NCI-H1105 (cell line): ENCODE data around the gene IL1RAPL1.

Source experiments
- DNase-seq: peaks from one replicate; lab custom pipeline; 2025; lab: John Stamatoyannopoulos, UW

IL1RAPL1 gene

DNA sequence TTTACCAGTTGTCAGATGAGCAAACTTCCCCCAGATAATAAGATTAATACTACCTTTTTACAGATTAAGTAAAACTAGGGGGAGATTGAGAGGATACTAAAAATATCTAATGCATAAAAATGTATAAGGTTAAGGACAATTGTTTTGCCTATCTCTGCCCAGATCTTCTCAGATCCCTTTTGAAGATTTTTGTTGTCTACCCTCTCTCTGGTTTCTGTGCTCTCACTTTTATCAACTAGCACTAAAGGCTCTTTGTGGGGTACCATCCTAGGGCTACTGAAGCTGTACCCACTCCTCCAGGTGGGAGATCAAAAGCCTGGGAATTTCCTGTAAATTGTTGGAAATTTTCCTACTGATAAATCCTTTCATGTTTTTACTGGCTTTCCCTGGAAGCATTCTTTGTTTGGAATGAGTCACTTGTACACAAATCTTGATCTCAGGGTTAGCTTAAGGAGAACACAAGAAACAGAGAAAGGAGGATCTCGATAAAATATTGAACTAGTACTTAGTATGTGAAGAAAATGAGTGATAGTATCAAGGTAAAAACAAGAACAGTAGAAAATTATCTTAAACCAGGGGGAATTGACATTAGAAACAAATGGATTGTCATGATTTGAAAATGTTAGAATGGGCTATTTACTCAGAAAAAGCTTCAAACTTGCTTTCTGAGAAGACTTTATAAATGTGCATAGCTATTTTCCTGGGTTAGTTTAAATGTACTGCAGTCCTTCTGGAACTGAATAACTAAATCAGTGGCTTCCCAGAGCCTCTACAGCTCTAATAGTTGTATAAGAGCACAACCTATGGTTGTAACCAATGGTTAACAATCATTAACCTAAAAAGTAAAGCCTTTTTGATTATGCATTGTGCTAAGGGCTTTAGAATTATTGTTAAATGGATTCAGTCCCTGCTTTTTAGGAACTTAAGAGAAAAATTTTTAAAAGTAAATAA lies 948.2 kb downstream of the IL1RAPL1 start:
- no peak for DNase-seq

DNA sequence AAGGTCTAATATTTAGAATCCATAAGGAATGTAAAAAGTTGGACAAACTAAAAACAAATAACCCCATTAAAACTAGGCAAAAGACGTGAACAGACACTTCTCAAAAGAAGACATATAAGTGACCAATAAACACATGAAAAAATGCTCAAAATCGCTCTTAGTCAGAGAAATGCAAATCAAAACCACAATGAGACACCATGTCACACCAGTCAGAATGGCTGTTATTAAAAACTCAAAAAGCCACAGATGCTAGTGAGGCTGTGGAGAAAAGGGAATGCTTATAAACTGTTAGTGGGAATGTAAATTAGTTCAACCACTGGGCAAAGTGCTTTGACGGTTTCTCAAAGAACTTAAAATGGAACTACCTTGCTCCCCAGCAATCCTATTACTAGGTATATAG lies 953.8 kb downstream of the IL1RAPL1 start:
- no peak for DNase-seq

DNA sequence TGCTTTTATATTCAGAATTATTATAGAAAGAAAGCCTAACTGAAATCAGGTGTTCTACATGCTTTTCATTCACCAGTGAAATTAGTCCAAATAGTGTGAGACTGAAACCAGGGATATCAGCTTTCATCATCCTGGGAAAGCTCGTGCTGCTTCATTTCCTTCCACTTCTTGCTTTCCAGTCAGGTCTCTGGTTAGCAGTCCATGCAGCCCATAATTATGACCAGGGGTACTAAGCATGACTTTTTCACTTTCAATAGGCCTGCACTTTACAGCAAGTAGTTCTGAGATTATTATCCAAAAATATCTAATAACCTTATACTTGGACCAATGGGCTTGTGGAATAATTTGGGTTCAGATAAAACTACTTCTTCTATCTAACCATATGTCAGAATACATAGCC lies 954.9 kb downstream of the IL1RAPL1 start:
- no peak for DNase-seq

DNA sequence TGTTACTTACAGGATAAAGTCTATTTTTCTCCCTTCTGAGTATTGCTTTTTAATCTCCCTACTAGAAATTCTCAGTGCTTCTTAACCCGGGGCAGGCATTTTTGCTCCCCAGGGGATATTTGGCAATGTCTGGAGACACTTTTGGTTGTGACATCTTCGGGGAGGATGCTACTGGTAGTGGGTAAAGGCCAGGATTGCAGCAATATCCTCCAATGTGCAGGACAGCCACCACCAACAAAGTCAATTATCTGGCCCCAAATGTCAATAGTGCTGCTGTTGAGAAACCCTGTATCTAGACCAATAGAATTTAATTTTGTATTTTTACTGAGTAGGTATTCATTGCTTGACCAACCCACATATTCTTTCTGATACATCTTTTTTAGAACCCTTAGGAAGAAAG lies 958.6 kb downstream of the IL1RAPL1 start:
- no peak for DNase-seq

DNA sequence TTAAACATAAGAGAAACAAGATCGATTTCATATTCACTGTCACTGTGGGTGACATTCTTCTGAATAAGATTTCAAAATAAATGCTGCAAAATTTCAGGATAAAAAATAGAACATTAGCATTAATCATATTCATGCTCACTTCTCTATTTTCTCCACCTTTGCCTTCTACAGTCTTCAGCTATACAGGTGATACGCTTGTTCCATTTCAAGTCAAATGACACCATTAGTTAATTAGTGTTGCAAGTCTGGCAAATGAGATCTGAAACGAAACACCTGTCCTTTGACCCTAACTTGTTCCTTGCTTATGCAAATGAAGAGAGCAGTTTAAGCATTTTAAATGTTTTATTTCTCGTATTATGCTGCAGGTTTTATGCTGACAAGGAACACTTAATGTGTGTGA lies 960.6 kb downstream of the IL1RAPL1 start:
- DNase-seq, result no peak

DNA sequence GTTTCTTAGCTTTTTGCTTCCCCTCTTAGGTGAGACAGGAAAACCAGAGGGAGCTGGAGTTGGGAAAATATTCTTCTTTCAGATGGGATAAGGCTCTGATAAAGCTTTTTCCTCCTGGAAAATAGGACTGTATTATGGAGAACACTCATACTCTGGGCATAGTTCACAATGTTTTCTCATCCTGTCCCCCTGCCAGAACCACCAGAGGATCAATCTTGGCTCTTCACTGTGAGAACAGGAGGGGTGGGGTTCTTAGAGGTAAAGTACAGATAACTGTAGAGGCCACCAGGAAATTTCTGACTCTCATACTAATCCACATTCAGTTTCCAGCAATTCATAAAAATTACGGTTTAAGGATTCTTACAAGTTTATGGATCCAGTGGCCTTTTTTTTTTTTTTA lies 966.3 kb downstream of the IL1RAPL1 start:
- DNase-seq, result no peak

DNA sequence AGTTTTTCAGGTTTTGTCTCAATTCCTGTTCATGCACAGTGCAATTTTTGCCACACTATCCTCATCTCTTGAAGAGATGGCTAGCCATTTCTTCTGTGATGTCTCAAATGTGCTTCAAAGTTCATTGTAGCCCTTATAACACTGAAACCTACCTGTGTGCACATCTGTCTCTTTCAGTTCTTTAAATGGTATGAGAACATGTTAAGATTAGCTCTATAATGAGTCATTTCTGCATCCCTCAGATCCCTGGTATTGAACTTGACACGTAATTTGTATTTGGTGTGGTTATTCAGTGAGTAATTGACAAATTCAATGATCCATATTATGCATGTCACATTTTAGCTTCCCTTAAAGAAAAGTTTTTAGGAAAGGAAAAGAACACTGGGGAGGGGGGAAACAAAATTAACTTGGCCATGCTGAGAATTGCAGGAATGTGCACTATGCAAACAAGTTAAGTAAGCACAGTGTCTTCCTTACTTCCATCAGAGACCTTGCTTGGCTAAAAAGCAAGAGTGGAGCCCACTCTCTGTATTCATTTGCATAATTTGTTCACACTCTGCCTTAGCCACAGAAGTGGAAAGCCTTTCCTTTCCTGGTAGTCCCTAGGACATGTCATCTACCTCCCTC lies 968.3 kb downstream of the IL1RAPL1 start:
- no peak for DNase-seq

DNA sequence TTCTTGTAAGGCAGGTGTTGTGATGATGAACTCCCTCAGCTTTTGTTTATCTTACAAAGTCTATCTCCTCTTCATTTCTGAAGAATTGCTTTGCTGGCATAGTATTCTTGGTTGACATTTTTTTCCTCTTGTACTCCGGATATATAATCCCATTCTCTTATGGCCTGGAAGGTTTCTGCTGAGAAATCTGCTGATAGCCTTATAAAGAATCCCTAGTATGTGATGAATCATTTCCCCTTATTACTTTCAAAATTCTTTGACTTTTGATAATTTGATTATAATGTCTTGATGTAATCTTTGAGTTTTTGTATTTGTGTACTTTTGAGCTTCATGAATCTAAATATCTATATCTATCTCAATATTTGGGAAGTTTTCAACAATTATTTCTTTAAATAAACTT lies 972.8 kb downstream of the IL1RAPL1 start:
- no peak for DNase-seq

DNA sequence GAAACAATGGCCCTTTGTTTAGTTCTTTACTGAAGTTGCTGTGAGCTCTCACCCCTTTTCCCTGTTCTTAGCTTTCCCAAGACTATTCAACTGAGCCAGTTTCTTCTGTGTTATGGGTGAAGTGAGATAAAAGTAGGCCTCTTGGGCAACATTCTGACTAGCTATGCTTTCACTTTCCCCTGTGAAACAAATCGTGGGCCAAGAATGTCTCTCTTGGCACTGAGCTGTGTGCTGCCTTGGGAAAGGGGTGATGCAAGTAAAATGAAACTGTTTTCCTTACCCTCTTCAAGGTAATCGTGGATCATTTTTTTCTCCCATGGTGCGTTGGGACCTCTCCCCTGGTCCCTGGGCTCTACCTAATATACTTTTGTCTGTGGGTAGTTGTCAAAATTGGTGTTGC lies 974.2 kb downstream of the IL1RAPL1 start:
- no peak for DNase-seq

DNA sequence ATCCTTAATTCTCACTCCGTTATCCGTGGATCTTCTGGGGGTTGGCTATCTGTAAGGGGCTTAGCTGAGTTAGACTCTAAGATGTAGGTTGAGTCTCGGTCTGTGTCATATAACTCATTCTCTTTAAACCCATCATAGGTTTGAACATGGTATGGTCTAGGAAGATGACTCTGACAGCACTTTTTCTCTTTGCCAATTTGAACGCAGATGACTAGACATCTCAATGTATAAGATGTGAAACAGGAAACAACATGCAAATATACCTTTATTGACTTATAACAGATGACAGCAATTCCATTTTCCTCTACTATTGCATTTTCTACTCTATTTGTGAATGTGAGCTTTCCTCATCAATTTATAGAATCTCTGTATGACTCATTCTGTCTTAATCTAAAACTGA lies 993.3 kb downstream of the IL1RAPL1 start:
- no peak for DNase-seq

DNA sequence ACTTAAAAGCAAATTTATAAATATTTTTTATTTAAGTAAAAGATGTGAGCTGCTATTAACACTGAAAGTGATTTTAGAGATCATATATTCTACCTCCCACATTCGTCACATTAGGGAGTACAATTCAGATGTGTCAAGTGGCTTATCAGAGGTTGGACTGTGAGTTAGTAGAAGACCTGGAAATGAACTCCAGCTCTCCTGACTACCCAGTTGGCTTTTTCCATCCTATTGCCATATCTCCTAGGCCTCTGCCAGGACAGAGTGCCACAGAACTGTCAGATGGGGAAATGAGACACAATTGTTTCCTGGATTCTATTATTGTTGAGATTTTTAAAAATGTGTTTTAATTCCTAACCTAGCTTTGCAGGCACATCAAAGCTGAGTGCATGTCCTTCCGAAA lies 994.0 kb downstream of the IL1RAPL1 start:
- DNase-seq, result no peak

DNA sequence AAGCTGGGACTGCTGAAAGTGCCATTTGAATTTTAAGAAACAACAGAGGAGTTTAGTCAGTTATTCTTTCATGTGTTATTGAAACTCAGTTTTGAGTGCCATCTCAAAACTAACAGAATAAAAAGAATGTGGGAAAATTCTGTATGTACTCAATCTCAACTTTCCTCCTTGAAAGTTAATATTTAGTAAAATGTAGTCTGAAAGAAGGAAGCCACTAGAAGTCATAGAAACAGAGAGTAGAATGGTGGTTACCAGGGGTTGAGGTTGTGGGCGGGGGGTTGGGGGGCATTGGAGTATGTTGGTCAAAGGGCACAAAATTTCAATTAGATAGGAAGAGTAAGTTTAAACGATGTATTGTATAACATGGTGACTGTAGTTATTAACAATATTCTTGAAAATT lies 999.9 kb downstream of the IL1RAPL1 start:
- no peak for DNase-seq

DNA sequence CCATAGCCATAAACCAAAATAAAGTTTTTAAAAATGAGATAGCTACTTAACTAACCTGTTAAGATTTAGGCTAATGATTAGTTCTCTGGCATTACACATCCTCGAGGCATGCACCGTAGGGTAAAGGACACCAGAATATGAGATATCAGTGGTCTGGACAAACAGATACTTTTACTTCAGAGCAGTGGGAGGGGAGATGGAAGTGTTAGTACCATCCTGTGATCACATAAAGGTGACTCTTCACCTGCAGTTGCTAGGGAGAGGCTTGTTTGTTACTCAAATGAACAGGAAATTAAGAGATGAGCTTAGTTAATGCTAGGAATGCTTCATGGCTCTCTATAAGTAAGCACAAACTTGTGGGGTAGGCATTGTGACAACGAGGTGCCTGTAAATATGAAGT lies 1003.7 kb downstream of the IL1RAPL1 start:
- DNase-seq, result no peak

DNA sequence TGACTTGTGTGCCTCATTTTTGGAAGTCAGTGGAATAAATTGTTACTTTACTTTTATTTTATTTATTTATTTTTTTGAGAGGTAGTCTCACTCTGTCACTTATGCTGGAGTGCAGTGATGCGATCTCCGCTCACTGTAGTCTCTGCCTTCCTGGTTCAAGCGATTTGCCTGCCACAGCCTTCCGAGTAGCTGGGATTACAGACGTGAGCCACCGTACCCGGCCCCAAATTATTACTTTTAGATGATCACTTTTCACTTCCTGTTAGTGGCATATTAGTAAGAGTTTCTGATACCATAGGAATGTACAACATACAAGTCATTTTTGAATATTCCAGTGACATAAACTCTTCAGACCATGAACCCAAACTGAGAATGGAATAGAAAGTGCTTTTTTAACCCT lies 1017.1 kb downstream of the IL1RAPL1 start:
- no peak for DNase-seq

DNA sequence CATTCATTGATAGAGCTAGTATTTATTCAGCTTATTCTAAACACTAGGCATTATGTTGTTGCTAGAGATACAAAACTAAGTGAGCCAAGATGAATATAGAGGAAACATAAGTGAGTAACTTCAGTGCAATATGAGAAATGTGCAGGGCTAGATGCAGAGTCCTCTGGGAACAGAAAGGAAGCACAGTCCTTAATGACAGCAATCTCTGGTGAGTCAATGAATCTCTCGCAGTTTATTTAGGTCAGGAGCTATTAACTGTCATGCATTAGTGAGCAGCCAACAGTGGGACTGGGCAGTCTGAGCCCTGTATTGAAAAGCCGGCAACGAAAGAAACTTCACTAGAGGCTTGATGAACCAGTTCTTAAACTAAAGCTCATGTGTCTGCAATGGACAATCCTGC lies 1030.0 kb downstream of the IL1RAPL1 start:
- DNase-seq, result no peak

DNA sequence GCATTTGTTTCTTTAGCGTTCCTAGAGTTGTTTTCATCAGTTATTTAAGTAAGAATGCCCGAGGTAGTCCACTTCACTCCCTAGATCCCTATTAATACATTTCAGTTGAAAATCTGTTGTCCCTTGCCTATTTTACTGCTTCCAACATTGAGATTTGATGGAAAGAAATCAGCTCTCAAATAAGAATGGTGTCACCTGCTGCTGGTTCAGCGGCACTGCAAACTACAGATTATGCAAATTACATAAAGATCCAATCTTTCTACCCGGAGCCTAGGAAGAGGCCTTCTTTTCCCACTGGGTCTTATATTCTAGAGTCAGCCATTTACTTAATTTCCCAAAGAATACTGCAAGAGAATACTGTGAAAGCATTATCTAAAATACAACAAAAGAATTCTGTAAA lies 1030.5 kb downstream of the IL1RAPL1 start:
- no peak for DNase-seq

DNA sequence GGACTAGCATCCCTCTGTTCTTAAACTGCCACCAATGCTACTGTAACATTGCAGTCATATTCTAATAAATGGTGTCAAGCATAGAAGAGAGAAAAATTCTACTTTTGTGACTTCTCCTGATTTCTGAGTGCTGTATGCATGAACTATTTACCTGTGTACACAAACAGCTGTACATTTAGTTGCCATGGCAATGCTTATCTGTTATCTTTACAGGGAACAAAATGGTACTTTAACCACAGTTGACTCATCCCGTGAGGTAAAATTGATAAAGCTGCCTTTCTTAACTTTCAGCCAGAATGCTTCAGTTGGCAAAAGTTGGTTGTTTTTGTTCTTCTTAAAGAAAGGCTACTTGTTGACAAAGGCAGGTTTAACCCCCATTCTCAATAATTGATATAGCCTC lies 1040.6 kb downstream of the IL1RAPL1 start:
- no peak for DNase-seq

DNA sequence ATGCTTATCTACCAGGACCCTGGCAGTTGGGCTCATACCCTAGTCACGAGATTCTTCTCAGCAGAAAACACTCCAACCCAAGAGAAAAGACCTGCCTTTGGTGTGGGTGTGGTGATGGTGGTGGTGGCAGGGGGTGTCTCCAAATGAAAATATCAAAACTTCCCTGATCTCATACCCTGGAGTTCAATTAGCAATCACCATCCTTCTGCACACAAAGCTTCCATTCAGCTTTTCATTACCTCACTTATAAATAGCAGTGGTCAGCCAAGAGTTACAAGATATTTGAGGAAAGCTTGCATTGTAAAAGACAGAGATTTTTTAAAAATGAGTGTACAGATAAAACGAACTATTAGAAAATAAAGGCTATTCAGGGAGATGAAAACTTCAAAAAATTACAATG lies 1047.3 kb downstream of the IL1RAPL1 start:
- DNase-seq, result no peak

DNA sequence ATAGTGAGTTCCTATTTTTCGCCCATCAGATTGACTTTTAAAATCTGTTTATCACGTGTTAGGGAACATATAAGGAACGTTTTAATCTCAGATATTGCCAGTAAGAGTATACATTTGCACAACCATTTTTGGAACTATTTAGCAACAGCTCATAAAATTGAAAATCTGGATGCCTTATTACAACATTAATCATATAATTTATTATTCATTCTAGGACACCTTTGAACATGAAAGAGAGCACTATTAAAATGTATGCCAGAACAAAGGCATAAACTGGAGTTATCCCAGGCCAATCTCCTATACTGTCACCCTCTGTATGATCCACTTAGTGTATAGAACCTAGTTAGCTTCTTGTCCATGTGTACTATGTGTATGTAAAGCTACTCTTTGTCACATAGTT lies 1049.1 kb downstream of the IL1RAPL1 start:
- no peak for DNase-seq

DNA sequence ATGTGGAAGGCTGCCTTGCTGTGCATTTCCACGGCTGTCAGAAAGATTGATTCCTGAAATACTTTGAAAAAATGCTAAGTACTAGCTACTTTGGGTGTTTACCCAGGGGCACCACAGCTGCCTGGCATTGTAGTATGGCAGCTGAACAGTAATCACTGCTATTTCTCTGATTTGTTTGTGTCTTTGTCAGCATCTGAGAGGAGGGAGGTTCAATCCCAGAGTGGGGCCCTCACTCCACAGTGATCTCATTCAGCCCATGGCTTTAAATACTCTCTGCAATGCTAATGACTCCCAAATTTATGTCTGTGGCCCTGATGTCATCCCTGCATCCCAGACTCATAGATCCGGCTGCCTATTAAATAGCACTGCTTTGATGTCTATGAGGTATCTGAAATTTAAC lies 1052.9 kb downstream of the IL1RAPL1 start:
- no peak for DNase-seq

DNA sequence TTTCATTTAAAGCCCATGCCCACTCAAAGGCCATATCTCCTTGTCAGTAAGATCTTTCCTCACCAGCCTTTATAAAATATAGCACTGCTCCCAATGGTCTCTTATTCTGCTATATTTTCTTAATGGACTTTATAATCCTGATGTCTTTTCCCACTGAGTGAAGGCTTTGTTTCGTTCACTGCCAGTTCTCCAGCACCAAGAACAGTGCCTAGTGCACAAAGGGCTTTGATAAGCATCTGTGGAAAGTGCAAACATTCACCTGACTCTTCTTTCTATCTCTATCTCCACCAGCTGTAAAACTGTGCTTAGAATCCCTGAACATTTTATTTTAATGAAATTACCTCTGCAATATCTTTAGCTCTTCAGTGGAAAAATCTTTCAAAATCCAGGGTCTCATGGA lies 1054.2 kb downstream of the IL1RAPL1 start:
- no peak for DNase-seq

DNA sequence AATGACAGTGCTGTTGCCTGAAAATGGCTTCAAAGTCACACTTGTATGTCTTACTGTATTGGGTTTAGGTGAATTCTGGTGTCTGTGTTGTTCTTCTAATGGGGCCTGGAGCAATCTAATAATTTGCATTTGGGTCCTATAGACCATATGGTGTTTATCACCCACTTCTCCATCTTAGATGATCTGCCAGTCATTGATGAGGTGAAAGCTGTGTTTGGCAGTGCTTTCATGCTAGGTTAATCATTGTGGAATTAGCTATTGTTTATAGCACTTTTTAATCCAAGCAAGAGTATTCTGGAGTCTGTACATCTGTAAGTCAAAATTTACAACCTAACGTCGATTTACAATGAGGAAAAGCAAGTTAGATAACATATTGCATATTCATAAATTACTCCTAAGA lies 1055.9 kb downstream of the IL1RAPL1 start:
- no peak for DNase-seq

DNA sequence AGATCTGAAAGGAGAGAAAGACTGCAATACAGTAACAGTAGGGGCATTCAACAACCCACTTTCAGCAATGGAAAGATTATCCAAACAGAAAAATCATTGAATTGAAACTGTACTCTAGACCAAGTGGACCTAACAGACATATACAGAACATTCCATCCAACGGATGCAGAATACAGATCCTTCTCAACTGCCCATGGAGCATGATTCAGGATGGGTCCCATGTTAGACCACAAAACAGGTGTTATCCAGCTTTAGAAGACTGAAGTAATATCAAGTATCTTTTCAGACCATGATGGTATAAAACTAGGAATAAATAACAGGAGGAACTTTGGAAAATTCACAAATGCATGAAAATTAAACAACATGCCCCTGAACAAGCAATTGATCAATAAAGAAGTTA lies 1060.9 kb downstream of the IL1RAPL1 start:
- no peak for DNase-seq

DNA sequence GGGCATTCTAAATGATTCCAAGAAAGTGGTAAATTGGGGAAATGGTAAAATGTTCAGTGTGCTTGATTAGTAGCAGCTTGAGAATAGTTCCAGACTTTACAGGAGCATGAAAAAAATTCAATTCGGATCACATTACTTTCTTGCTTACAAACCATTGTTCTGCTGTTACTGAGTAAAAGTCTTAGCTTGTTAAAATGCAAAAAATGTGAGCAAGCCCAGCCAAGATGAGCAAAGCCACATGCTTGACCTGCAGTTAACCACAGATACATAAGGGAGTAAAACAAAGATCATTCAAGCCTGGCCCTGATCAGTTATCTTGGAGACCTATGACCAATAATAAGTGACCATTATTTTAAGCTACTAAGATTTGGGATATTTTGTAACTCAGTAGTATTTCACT lies 1065.2 kb downstream of the IL1RAPL1 start:
- DNase-seq, result no peak
